PFSK-1 (cell line): ENCODE measurements around the gene MAP3K3.

Source experiments
- FOXP2 ChIP-seq: optimal IDR thresholded peaks from 2 replicates; pipeline ENCODE3; 2011; ENCODE audit warnings: borderline replicate concordance, control low read depth, inconsistent platforms; ENCODE audit not compliant: insufficient read depth; ENCODE audit errors: extremely low read length, extremely low read depth
- POLR2AphosphoS5 ChIP-seq: IDR thresholded peaks from 2 replicates; pipeline ENCODE4 v1.6.1; 2012; ENCODE audit warnings: low read depth, mild to moderate bottlenecking, control low read depth, low read length, moderate library complexity
- REST ChIP-seq, 2 experiments: IDR thresholded peaks; 2 replicates each; pipeline versions ENCODE4 v1.6.1 to v1.8.0; 2011 to 2012; ENCODE audit warnings: low read depth in 2 of 2, low read length in 2 of 2, control low read depth in 1 of 2, inconsistent platforms in 1 of 2, mild to moderate bottlenecking in 1 of 2, moderate library complexity in 1 of 2; ENCODE audit not compliant: insufficient read depth in 1 of 2
- SIN3A ChIP-seq: IDR thresholded peaks from 2 replicates; pipeline ENCODE4 v1.6.1; 2012; ENCODE audit warnings: mild to moderate bottlenecking, low read length, moderate library complexity, borderline replicate concordance; ENCODE audit not compliant: insufficient read depth
- TAF1 ChIP-seq: IDR thresholded peaks from 2 replicates; pipeline ENCODE4 v1.6.1; 2012; ENCODE audit warnings: low read length, control low read depth, borderline replicate concordance; ENCODE audit not compliant: insufficient read depth

MAP3K3 gene

GRCh38 chr17:63647065-63647725, 25.0 kb downstream of the MAP3K3 start:
- TF ChIP-seq REST (IDR thresholded peaks at IDR 0.05; ENCODE audit: insufficient read depth in 1 of 2, low read depth in 2 of 2, low read length in 2 of 2) (no peak), FOXP2 (no peak), POLR2AphosphoS5 (no peak), TAF1 (no peak), SIN3A (no peak)

- TF ChIP-seq REST (IDR thresholded peaks at IDR 0.05; ENCODE audit: insufficient read depth in 1 of 2, low read depth in 2 of 2, low read length in 2 of 2) (no peak), FOXP2 (no peak), SIN3A (no peak), TAF1 (no peak)
Observed at GRCh38 chr17:63647936-63648335, 25.7 kb downstream of the MAP3K3 start.

- TF ChIP-seq POLR2AphosphoS5 (no peak), FOXP2 (no peak), TAF1 (no peak)
Observed at GRCh38 chr17:63649813-63650212, 27.6 kb downstream of the MAP3K3 start.

- no peak for TF ChIP-seq SIN3A
- TF ChIP-seq POLR2AphosphoS5, result no peak
- TF ChIP-seq FOXP2, result no peak
- no peak for TF ChIP-seq REST (IDR thresholded peaks at IDR 0.05; ENCODE audit: insufficient read depth in 1 of 2, low read depth in 2 of 2, low read length in 2 of 2)
- no peak for TF ChIP-seq TAF1
Observed at GRCh38 chr17:63652106-63652505, 29.9 kb downstream of the MAP3K3 start.

- TF ChIP-seq TAF1 (no peak), FOXP2 (no peak), SIN3A (no peak), POLR2AphosphoS5 (no peak), REST (IDR thresholded peaks at IDR 0.05; ENCODE audit: insufficient read depth in 1 of 2, low read depth in 2 of 2, low read length in 2 of 2) (no peak)
Observed at GRCh38 chr17:63653050-63653449, 30.8 kb downstream of the MAP3K3 start.
